NT2/D1 (cell line): ENCODE measurements around the gene ANTXR1.
A peak's percentile ranks its signal among the peaks of the same experiment; 100 is the strongest.

Source experiments
- DNase-seq: peaks from one replicate; pipeline ENCODE4 v3.0.0-alpha.2; 2011; ENCODE audit warnings: low read depth, low spot score
- H3K27me3 ChIP-seq: 2 replicates; pipeline ENCODE4 v1.6.0; 2011; ENCODE audit warnings: mild to moderate bottlenecking; ENCODE audit not compliant: insufficient read length, insufficient read depth
- H3K36me3 ChIP-seq: 2 replicates; pipeline ENCODE4 v1.6.1; 2011; ENCODE audit warnings: mild to moderate bottlenecking, low read length, mixed read lengths; ENCODE audit not compliant: insufficient read depth, insufficient read length
- H3K4me1 ChIP-seq: 2 replicates; pipeline ENCODE4 v1.5.1; 2011; ENCODE audit not compliant: insufficient read depth, insufficient read length
- H3K4me3 ChIP-seq: 2 replicates; pipeline ENCODE4 v1.5.1; 2011; ENCODE audit warnings: low read depth; ENCODE audit not compliant: insufficient read length
- H3K9ac ChIP-seq: 2 replicates; pipeline ENCODE4 v1.6.0; 2011; ENCODE audit warnings: low read depth; ENCODE audit not compliant: insufficient read length
- H3K9me3 ChIP-seq: 2 replicates; pipeline ENCODE4 v1.5.1; 2011; ENCODE audit warnings: mild to moderate bottlenecking, low read length; ENCODE audit not compliant: insufficient read depth
- SUZ12 ChIP-seq: IDR thresholded peaks from 2 replicates; pipeline ENCODE4 v1.6.1; 2011; ENCODE audit not compliant: insufficient read length, insufficient read depth; ENCODE audit errors: extremely low read depth
- YY1 ChIP-seq: IDR thresholded peaks from 2 replicates; pipeline ENCODE4 v1.6.1; 2011; ENCODE audit not compliant: insufficient read length, insufficient read depth
- ZNF274 ChIP-seq: IDR thresholded peaks from 2 replicates; pipeline ENCODE4 v1.6.1; 2011; ENCODE audit warnings: mild to moderate bottlenecking, low read depth, low read length

The ANTXR1 gene

GRCh38 chr2:69013840-69014821 lies 1.2 kb downstream of the ANTXR1 start:
- H3K4me3 ChIP-seq = peak overlapping the region; percentile 87
- H3K27me3 ChIP-seq = no peaks in the 10 kb centered on the region
- H3K9ac ChIP-seq = peak overlapping the region; percentile 88
- DNase-seq = no peak
- H3K4me1 ChIP-seq = no peaks in the 10 kb centered on the region
- no peaks in the 10 kb centered on the region for H3K36me3 ChIP-seq
- no peak for TF ChIP-seq ZNF274
- no peak for TF ChIP-seq SUZ12
- TF ChIP-seq YY1 = no peak
- H3K9me3 ChIP-seq = no peaks in the 10 kb centered on the region

GRCh38 chr2:69017080-69017479 lies 4.1 kb downstream of the ANTXR1 start:
- Histone ChIP-seq H3K27me3 (no peaks in the 10 kb centered on the region), H3K36me3 (no peaks in the 10 kb centered on the region), H3K4me3 (no peak overlapping the region), H3K4me1 (no peaks in the 10 kb centered on the region), H3K9ac (no peak overlapping the region), H3K9me3 (no peaks in the 10 kb centered on the region)
- no peak for TF ChIP-seq ZNF274
- no peak for TF ChIP-seq YY1
- no peak for TF ChIP-seq SUZ12
- no peak for DNase-seq

- H3K4me3 ChIP-seq = no peak overlapping the region
- TF ChIP-seq SUZ12 (no peak), YY1 (no peak), ZNF274 (no peak)
- no peaks in the 10 kb centered on the region for H3K27me3 ChIP-seq
- DNase-seq = no peak
- H3K9ac ChIP-seq = no peak overlapping the region
- H3K9me3 ChIP-seq = no peaks in the 10 kb centered on the region
- H3K4me1 ChIP-seq = no peaks in the 10 kb centered on the region
- H3K36me3 ChIP-seq = peaks cover 2% of the 10 kb centered on the region
These were observed 4.9 kb downstream of the ANTXR1 start for GRCh38 chr2:69017835-69018234.

GRCh38 chr2:69018678-69019095 lies 5.7 kb downstream of the ANTXR1 start:
- no peaks in the 10 kb centered on the region for H3K27me3 ChIP-seq
- TF ChIP-seq ZNF274 (no peak), SUZ12 (no peak)
- no peaks in the 10 kb centered on the region for H3K9me3 ChIP-seq
- H3K36me3 ChIP-seq = peaks cover 2% of the 10 kb centered on the region
- DNase-seq = no peak
- H3K4me3 ChIP-seq = no peak overlapping the region
- H3K4me1 ChIP-seq = no peaks in the 10 kb centered on the region
- no peak overlapping the region for H3K9ac ChIP-seq

- Histone ChIP-seq H3K9ac (no peak overlapping the region), H3K36me3 (peaks cover 2% of the 10 kb centered on the region), H3K4me1 (no peaks in the 10 kb centered on the region), H3K27me3 (no peaks in the 10 kb centered on the region), H3K9me3 (no peaks in the 10 kb centered on the region), H3K4me3 (no peak overlapping the region)
- TF ChIP-seq SUZ12 (no peak), YY1 (no peak), ZNF274 (no peak)
- no peak for DNase-seq
These were observed 7.8 kb downstream of the ANTXR1 start for GRCh38 chr2:69020496-69021426.

- no peaks in the 10 kb centered on the region for H3K27me3 ChIP-seq
- no peak overlapping the region for H3K9ac ChIP-seq
- TF ChIP-seq SUZ12 (no peak), YY1 (no peak), ZNF274 (no peak)
- H3K4me3 ChIP-seq = no peak overlapping the region
- H3K36me3 ChIP-seq = peaks cover 2% of the 10 kb centered on the region
- no peaks in the 10 kb centered on the region for H3K9me3 ChIP-seq
- no peaks in the 10 kb centered on the region for H3K4me1 ChIP-seq
- no peak for DNase-seq
These were observed 8.7 kb downstream of the ANTXR1 start for GRCh38 chr2:69021727-69022126.

- Histone ChIP-seq H3K9me3 (no peaks in the 10 kb centered on the region), H3K4me1 (no peaks in the 10 kb centered on the region), H3K4me3 (no peak overlapping the region), H3K27me3 (no peaks in the 10 kb centered on the region), H3K9ac (no peak overlapping the region), H3K36me3 (peaks cover 2% of the 10 kb centered on the region)
- TF ChIP-seq ZNF274 (no peak), SUZ12 (no peak), YY1 (no peak)
- DNase-seq = no peak
These were observed 9.6 kb downstream of the ANTXR1 start for GRCh38 chr2:69022548-69022947.
